ENCODE results near the gene CXorf38.
"Not testable (repeated sequence)": the region's sequence is repeated elsewhere in the genome, so short reads cannot be mapped to it uniquely, and the experiment has no call there.

Gene CXorf38

DNA sequence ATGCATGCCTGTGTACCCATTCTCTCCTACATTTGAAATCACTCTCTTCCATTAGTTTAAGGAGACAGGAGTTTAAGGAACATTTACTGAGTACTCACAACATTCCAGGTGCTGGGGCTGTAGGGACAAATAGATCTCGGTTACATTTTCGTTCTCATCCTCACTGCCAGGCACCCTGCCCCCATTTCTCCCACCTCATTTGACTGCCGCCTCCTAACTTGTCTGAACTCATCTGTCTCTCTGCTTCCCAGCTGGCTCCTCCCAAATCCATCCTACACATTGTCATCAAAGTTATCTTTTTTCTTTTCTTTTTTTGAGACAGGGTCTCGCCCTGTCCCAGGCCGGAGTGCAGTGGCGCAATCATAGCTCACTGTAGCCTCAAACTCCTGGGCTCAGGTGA, 43.9 kb downstream of the CXorf38 start:
- Histone ChIP-seq H3K4me1 (no peaks in the 10 kb centered on the region), H3K36me3 (peaks cover 5% of the 10 kb centered on the region; the same call in 1 of the 2 replicates), H3K4me3 (ENCODE audit: low read depth, low read length) (no peak overlapping the region), H3K9me3 (no peaks in the 10 kb centered on the region), H3K27me3 (no peaks in the 10 kb centered on the region)
- TF ChIP-seq, protein P1, sequence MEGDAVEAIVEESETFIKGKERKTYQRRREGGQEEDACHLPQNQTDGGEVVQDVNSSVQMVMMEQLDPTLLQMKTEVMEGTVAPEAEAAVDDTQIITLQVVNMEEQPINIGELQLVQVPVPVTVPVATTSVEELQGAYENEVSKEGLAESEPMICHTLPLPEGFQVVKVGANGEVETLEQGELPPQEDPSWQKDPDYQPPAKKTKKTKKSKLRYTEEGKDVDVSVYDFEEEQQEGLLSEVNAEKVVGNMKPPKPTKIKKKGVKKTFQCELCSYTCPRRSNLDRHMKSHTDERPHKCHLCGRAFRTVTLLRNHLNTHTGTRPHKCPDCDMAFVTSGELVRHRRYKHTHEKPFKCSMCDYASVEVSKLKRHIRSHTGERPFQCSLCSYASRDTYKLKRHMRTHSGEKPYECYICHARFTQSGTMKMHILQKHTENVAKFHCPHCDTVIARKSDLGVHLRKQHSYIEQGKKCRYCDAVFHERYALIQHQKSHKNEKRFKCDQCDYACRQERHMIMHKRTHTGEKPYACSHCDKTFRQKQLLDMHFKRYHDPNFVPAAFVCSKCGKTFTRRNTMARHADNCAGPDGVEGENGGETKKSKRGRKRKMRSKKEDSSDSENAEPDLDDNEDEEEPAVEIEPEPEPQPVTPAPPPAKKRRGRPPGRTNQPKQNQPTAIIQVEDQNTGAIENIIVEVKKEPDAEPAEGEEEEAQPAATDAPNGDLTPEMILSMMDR (IDR thresholded peaks at IDR 0.05; ENCODE audit: low read depth, low read length): no peak
- no peak for DNase-seq

DNA sequence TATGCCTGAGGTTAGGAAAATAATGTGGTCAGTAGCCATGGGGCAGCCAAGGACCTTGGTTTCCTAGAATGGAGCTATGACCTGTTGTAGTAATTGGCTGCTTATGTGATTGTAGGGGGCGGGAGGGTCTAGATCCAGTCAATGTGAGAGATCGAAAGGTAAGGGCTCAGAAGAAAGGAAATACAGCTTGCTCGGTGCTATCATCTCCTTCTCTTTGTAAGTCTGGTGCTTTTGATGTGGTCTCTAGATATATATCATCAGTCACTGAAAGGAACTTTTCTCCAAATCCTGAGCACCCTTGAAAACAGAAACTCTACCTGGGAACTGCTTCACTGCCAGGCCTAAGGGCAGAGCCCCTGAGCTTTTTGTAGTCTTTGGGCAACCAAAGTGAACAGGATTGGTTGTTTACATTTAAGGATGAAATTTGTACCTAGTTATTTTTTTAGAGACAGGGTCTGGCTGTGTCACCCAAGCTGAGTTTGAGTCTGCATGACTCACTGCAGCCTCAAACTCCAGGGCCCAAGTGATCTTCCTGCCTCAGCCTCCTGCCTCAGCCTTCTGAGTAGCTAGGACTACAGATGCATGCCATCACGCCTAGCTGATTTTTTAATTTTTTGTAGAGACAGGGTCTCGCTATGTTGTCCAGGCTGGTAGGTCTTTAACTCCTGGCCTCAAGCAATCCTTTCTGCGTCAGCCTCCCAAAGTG, 57.6 kb downstream of the CXorf38 start:
- H3K27me3 ChIP-seq; H3K9me3 ChIP-seq; H3K4me1 ChIP-seq; DNase-seq; H3K36me3 ChIP-seq; H3K4me3 ChIP-seq (ENCODE audit: low read depth, low read length): not testable (repeated sequence)

GRCh38 chrX:40587623-40588022, 59.7 kb downstream of the CXorf38 start:
- H3K36me3 ChIP-seq; DNase-seq; H3K27me3 ChIP-seq; H3K4me3 ChIP-seq (ENCODE audit: low read depth, low read length); H3K9me3 ChIP-seq; H3K4me1 ChIP-seq: not testable (repeated sequence)

- no peaks in the 10 kb centered on the region for H3K36me3 ChIP-seq
- H3K9me3 ChIP-seq: no peaks in the 10 kb centered on the region
- no peaks in the 10 kb centered on the region for H3K27me3 ChIP-seq
- no peaks in the 10 kb centered on the region for H3K4me1 ChIP-seq
- no peak for DNase-seq
- no peak overlapping the region for H3K4me3 ChIP-seq (ENCODE audit: low read depth, low read length)
- TF ChIP-seq, protein P1 (IDR thresholded peaks at IDR 0.05; ENCODE audit: low read depth, low read length): no peak
Observed at GRCh38 chrX:40582811-40583210, 64.5 kb downstream of the CXorf38 start.

DNA sequence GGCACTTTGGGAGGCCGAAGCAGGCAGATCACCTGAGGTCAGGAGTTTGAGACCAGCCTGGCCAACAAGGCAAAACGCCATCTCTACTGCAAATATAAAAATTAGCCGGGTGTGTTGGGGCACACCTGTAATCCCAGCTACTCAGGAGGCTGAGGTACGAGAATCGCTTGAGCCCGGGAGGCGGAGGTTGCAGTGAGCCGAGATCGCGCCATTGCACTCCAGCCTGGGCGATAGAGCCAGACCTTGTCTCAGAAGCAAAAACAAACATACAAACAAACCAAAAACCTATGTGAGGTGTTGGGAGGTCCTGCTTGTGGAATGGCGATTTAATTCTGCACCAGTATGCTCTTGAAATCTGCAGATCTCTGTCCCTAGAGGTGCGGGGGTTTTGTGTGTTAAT, 65.2 kb downstream of the CXorf38 start:
- not testable (repeated sequence) for H3K4me3 ChIP-seq (ENCODE audit: low read depth, low read length)

GRCh38 chrX:40581336-40581920, 65.9 kb downstream of the CXorf38 start:
- no peaks in the 10 kb centered on the region for H3K4me1 ChIP-seq
- H3K9me3 ChIP-seq: no peaks in the 10 kb centered on the region
- DNase-seq: no peak
- no peaks in the 10 kb centered on the region for H3K36me3 ChIP-seq
- TF ChIP-seq, protein P1 (IDR thresholded peaks at IDR 0.05; ENCODE audit: low read depth, low read length): no peak
- peak overlapping the region; percentile 74 for H3K4me3 ChIP-seq (ENCODE audit: low read depth, low read length)
- H3K27me3 ChIP-seq: no peaks in the 10 kb centered on the region

More for the DNA sequence above, 65.2 kb downstream of the CXorf38 start:
- H3K4me1 ChIP-seq, H3K36me3 ChIP-seq, H3K9me3 ChIP-seq, DNase-seq, H3K27me3 ChIP-seq: not testable (repeated sequence)

DNA sequence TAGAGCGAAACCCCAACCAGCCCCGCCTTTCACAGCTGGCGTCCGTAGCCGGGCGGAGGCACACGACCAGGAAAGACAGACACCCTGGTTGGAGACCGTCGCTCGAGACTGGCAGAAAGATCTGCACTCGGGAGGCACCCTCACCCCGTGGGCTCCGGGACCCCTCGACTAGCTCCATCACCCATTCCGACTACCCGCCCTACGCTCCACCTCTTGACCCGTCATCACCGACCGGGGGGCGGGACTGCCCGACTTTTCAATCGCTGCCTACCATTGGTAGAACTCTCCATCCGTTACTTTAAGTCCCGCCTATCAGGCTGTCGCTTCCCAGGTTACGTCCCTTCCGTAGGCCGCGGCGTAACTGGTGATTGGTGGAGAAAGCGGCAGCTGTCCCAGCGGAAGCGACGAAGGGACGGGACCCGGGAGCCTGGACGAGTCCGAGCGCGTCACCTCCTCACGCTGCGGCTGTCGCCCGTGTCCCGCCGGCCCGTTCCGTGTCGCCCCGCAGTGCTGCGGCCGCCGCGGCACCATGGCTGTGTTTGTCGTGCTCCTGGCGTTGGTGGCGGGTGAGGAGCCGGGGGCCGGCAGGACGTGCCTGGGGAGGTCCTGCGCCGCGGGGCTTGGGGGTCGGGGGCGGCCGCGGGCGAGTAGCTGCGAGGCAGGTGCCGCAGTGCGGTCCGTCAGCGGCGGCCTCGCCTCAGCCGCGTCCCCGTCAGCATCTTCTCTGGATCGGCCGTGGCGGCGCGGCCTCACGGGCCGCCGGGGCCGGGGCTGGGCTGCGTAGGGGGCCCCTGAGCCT, 66.6 kb downstream of the CXorf38 start, which contains the start of gene ATP6AP2:
TSS of gene ATP6AP2 (plus strand) at position 434 of the 799 bp plus-strand sequence. CDS start at position 530, 96 bp downstream.
- no peaks in the 10 kb centered on the region for H3K36me3 ChIP-seq
- H3K4me3 ChIP-seq (ENCODE audit: low read depth, low read length): peak within 1 kb of the TSS; percentile 74
- H3K27me3 ChIP-seq: no peaks in the 10 kb centered on the region
- peak; percentile 94 for DNase-seq
- no peaks in the 10 kb centered on the region for H3K9me3 ChIP-seq
- no peaks in the 10 kb centered on the region for H3K4me1 ChIP-seq
- TF ChIP-seq, protein P1 (IDR thresholded peaks at IDR 0.05; ENCODE audit: low read depth, low read length): no peak

Data from BE2C (cell line).